Measurements from ENCODE around the gene MAPK7. TPM values are rescaled to one million over a fixed set of nuclear protein-coding genes. Genes with fewer than 3 reads are reported as not detected.

Gene MAPK7
- total and polyA plus RNA-seq, 2 donors (not counting 3 experiments of a cell fraction or from before 2014, with no cell fraction given): 16.8 to 30.7 TPM

GRCh38 chr17:19357351-19357750, 20.9 kb upstream of the MAPK7 start:
- intact Hi-C loops (cut with micrococcal nuclease) (no loop called here), dilution Hi-C loops (cut with MboI; ENCODE audit: extremely low pct_ligation_motif_present, low sequenced_read_pairs) (no loop called here)
- FAIRE-seq: no peak

DNA sequence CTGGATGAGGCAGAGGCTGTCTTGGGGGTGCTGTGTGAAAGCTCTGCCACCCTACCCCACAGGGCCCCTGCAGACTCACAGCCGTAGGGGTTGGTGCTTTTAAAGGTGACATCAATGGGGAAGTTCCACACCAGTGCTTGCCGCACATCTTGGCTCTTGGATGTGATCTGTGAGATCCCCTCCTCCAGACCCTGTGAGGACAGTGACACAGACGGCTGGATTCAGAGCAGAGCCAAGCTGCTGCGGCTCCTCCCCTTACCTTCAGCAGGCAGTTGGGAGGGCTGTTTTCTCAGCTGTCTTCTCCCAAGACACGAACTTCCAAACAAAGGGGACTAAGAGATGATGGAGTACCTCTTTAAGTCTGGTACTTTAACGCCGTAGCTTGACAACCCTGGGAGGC, 20.5 kb upstream of the MAPK7 start:
- Histone ChIP-seq H2AFZ (ENCODE audit: low read depth, low read length) (no peak overlapping the region), H3K4me3 (replicated peaks in 1 of 3; ENCODE audit: insufficient read depth in 1 of 3, low read depth in 1 of 3, low read length in 3 of 3) (no peak overlapping the region), H3K36me3 (ENCODE audit: control insufficient read depth in 2 of 2, extremely low read depth in 1 of 2, insufficient read depth in 2 of 2, low read length in 2 of 2) (peaks cover 0 to 2% of the 10 kb centered on the region in 2 experiments), H3K27me3 (ENCODE audit: control insufficient read depth in 2 of 2, insufficient read depth in 2 of 2, low read length in 2 of 2) (no peaks in the 10 kb centered on the region), H3K9ac (replicated peaks; ENCODE audit: extremely low read depth, insufficient read depth, low read length) (no peak overlapping the region), H3K9me3 (replicated peaks; ENCODE audit: control insufficient read depth, insufficient read depth, low read length) (no peaks in the 10 kb centered on the region), H3K4me2 (ENCODE audit: insufficient read depth, low read length) (no peak overlapping the region), H3K79me2 (ENCODE audit: control insufficient read depth, insufficient read depth, low read length) (no peaks in the 10 kb centered on the region), H3K4me1 (ENCODE audit: control insufficient read depth, extremely low read depth, insufficient read depth, low read length) (peaks cover 8% of the 10 kb centered on the region), H3K27ac (ENCODE audit: insufficient read depth, low read depth, low read length) (no peak overlapping the region), H4K20me1 (replicated peaks; ENCODE audit: control insufficient read depth, extremely low read depth, insufficient read depth, low read length) (no peaks in the 10 kb centered on the region), H3K9me1 (replicated peaks; ENCODE audit: control insufficient read depth, extremely low read depth, insufficient read depth, low read length) (no peaks in the 10 kb centered on the region)
- FAIRE-seq (no peak), DNase-seq (ENCODE audit: low read depth, low spot score) (no peak)
- no TSS peak for BruUV-seq (replicated peaks)
- TF ChIP-seq MYC (IDR thresholded peaks at IDR 0.05; ENCODE audit: low read depth, low read length) (no peak), POLR2AphosphoS5 (IDR thresholded peaks at IDR 0.05; ENCODE audit: insufficient read depth, low read depth, low read length) (no peak), JUN (IDR thresholded peaks at IDR 0.05; ENCODE audit: borderline replicate concordance, insufficient read depth, insufficient read length, low read depth) (no peak), GATA2 (IDR thresholded peaks at IDR 0.05; ENCODE audit: insufficient read depth, insufficient read length, low read depth, low read length) (no peak), EZH2 (IDR thresholded peaks at IDR 0.05; ENCODE audit: borderline replicate concordance, low read depth, low read length, severe bottlenecking) (no peak), POLR2A (IDR thresholded peaks at IDR 0.05; ENCODE audit: low read depth, low read length) (no peak), FOS (IDR thresholded peaks at IDR 0.05; ENCODE audit: borderline replicate concordance, insufficient read depth, low read length) (no peak), CTCF (IDR thresholded peaks at IDR 0.05; ENCODE audit: extremely low read depth in 1 of 2, insufficient read depth in 1 of 2, low read depth in 1 of 2, low read length in 2 of 2) (no peak)
- TF ChIP-seq, protein P1, sequence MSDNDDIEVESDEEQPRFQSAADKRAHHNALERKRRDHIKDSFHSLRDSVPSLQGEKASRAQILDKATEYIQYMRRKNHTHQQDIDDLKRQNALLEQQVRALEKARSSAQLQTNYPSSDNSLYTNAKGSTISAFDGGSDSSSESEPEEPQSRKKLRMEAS (IDR thresholded peaks at IDR 0.05; ENCODE audit: insufficient read depth, insufficient read length): no peak
- dilution Hi-C loops (cut with MboI; ENCODE audit: extremely low pct_ligation_motif_present, low sequenced_read_pairs) (no loop called here), intact Hi-C loops (cut with micrococcal nuclease) (no loop called here)
- ChIA-PET POLR2A (no interaction called here), CTCF (interaction anchor here (0.9 kb wide), 1 partner anchor 11 kb away, joined by 4 read pairs; no protein-coding TSS in a partner anchor)

More at GRCh38 chr17:19357351-19357750, 20.9 kb upstream of the MAPK7 start:
- Histone ChIP-seq H2AFZ (ENCODE audit: low read depth, low read length) (no peak overlapping the region), H3K9me1 (replicated peaks; ENCODE audit: control insufficient read depth, extremely low read depth, insufficient read depth, low read length) (no peaks in the 10 kb centered on the region), H3K27me3 (ENCODE audit: control insufficient read depth in 2 of 2, insufficient read depth in 2 of 2, low read length in 2 of 2) (no peaks in the 10 kb centered on the region), H3K79me2 (ENCODE audit: control insufficient read depth, insufficient read depth, low read length) (no peaks in the 10 kb centered on the region), H3K4me3 (replicated peaks in 1 of 3; ENCODE audit: insufficient read depth in 1 of 3, low read depth in 1 of 3, low read length in 3 of 3) (no peak overlapping the region), H3K4me2 (ENCODE audit: insufficient read depth, low read length) (no peak overlapping the region), H3K9ac (replicated peaks; ENCODE audit: extremely low read depth, insufficient read depth, low read length) (no peak overlapping the region), H4K20me1 (replicated peaks; ENCODE audit: control insufficient read depth, extremely low read depth, insufficient read depth, low read length) (no peaks in the 10 kb centered on the region), H3K4me1 (ENCODE audit: control insufficient read depth, extremely low read depth, insufficient read depth, low read length) (peaks cover 8% of the 10 kb centered on the region), H3K27ac (ENCODE audit: insufficient read depth, low read depth, low read length) (no peak overlapping the region), H3K36me3 (ENCODE audit: control insufficient read depth in 2 of 2, extremely low read depth in 1 of 2, insufficient read depth in 2 of 2, low read length in 2 of 2) (peaks cover 0 to 2% of the 10 kb centered on the region in 2 experiments), H3K9me3 (replicated peaks; ENCODE audit: control insufficient read depth, insufficient read depth, low read length) (no peaks in the 10 kb centered on the region)
- BruUV-seq (replicated peaks): no TSS peak
- DNase-seq (ENCODE audit: low read depth, low spot score): no peak
- no peak for TF ChIP-seq CTCF (IDR thresholded peaks at IDR 0.05; ENCODE audit: extremely low read depth in 1 of 2, insufficient read depth in 1 of 2, low read depth in 1 of 2, low read length in 2 of 2)
- POLR2A ChIA-PET: no interaction called here
- CTCF ChIA-PET: no interaction called here

All from endothelial cell of umbilical vein (primary cell).